Activated effector memory CD4-positive, alpha-beta T cell treated with Interleukin-2 at 50 U/mL for 16 hours (primary cell): ENCODE results near the gene ROBO1.

ENCODE experiments used
- DNase-seq: peaks from one replicate; pipeline ENCODE4 v3.0.0-alpha.2; 2020

Gene ROBO1

GRCh38 chr3:78571486-78571885 lies 1196.3 kb downstream of the ROBO1 start:
- no peak for DNase-seq

- DNase-seq = no peak
Measured at GRCh38 chr3:78570496-78570895, 1197.3 kb downstream of the ROBO1 start.

GRCh38 chr3:78569804-78570203 lies 1198.0 kb downstream of the ROBO1 start:
- DNase-seq = no peak

- DNase-seq = no peak
Measured at GRCh38 chr3:78565712-78566111, 1202.1 kb downstream of the ROBO1 start.

- no peak for DNase-seq
Measured at GRCh38 chr3:78562328-78562727, 1205.5 kb downstream of the ROBO1 start.
